ENCODE measurements around the gene GPR180. TPM values are rescaled to one million over a fixed set of nuclear protein-coding genes. Genes with fewer than 3 reads are reported as not detected.
"Not testable (repeated sequence)": the region's sequence is repeated elsewhere in the genome, so short reads cannot be mapped to it uniquely, and the experiment has no call there.

GPR180 gene
- total RNA-seq, 8 experiments from 2014 or later: 2.3 to 8.6 (median 6.5) TPM

DNA sequence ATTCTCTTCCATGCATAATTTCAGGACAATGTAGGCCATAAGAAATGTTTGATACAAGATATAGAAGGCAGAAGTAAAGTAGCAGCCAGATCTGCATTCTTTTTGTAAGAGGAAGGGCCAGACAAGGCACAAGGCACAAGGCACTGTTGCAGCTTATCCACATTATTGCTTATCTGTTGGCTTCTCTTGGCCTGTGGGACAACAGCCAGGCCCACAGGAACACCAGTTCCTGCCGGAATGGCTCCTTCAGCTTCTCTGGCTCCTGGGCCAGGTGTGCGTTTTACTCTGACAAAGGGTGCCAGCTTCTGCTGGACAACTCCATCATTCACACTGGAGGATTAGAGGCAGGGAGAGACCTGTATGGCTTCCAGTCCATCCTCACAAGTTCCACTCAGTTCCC is 29.2 kb downstream of the GPR180 start:
- no peak for ATAC-seq (replicated peaks in 6 of 8)
- Histone ChIP-seq H3K4me1 (replicated peaks in 1 of 2) (no peaks in the 10 kb centered on the region), H3K4me3 (no peak overlapping the region), H3K27ac (no peak overlapping the region)
- in situ Hi-C loops (cut with MboI; ENCODE audit: low pct_unique_long_range_greater_than_20kb in 2 of 9, low sequenced_read_pairs in 9 of 9, unreplicated experiment in 9 of 9): no loop called here
- WGBS, 10 experiments: 88 to 100% (median 100%) methylated on average over 1 of the region's 2 CpGs; no CpG with 5 or more reads in 3 of the 10 experiments

DNA sequence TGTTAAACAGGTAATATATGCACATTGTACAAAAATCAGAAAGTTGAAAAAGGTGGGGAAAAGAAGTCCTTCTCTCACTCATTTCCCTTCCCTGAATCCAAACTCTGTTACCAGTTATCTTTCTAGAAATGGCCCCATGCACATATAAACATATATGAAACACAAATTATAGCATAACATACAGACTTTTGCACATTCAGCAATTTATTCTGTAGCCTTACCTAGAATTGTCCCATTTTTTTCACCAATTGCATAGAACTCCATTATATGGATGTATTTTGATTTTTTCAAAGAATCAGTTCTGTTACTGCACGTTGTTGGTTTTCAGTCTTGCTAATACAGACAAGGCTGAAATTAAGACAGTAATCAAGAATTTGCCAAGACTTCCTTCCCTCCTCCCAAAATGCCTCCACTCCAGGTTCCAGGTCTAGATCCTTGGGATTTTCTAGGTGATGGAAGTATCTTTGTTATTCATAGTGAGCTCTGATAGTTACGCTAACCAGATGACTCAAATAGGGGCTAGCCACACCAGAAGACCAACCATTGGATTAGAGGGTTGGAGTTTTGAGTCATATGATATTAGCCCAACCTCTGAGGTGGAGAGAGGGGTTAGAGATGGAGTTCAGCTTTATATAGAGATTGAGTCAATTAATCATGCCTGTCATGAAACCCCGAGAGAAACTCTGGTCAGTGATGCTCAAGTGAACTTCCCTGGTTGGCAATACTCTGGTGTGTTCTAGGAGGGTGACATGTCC is 30.7 kb downstream of the GPR180 start:
- in situ Hi-C loops (cut with MboI; ENCODE audit: low pct_unique_long_range_greater_than_20kb in 2 of 9, low sequenced_read_pairs in 9 of 9, unreplicated experiment in 9 of 9): no loop called here
- 80 to 100% (median 90%) methylated on average over 1 to 3 of the region's 3 CpGs; no CpG with 5 or more reads in 1 of the 10 experiments for WGBS, 10 experiments

DNA sequence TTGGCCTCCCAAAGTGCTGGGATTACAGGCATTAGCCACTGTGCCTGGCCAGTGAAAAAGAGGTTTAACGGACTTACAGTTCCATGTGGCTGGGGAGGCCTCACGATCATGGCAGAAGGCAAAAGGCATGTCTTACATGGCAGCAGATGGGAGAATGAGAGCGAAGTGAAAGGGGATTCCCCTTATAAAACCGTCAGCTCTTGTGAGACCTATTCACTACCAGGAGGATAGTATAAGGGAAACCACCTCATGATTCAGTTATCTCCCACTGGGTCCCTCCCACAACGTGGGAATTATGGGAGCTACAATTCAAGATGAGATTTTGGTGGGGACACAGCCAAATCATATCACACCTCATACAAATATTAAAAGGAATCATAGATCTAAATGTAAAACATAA is 34.4 kb downstream of the GPR180 start:
- WGBS, 10 experiments: 67 to 100% (median 92%) methylated on average over 1 to 5 of the region's 5 CpGs; no CpG with 5 or more reads in 2 of the 10 experiments
- ATAC-seq (replicated peaks in 6 of 8); H3K4me1 ChIP-seq (replicated peaks in 1 of 2); in situ Hi-C loops (cut with MboI; ENCODE audit: low pct_unique_long_range_greater_than_20kb in 2 of 9, low sequenced_read_pairs in 9 of 9, unreplicated experiment in 9 of 9); H3K4me3 ChIP-seq; H3K27ac ChIP-seq: not testable (repeated sequence)

More for the DNA sequence above, 30.7 kb downstream of the GPR180 start:
- no peak overlapping the region for H3K4me3 ChIP-seq
- no peak overlapping the region for H3K27ac ChIP-seq
- no peaks in the 10 kb centered on the region for H3K4me1 ChIP-seq (replicated peaks in 1 of 2)
- no peak for ATAC-seq (replicated peaks in 6 of 8)

DNA sequence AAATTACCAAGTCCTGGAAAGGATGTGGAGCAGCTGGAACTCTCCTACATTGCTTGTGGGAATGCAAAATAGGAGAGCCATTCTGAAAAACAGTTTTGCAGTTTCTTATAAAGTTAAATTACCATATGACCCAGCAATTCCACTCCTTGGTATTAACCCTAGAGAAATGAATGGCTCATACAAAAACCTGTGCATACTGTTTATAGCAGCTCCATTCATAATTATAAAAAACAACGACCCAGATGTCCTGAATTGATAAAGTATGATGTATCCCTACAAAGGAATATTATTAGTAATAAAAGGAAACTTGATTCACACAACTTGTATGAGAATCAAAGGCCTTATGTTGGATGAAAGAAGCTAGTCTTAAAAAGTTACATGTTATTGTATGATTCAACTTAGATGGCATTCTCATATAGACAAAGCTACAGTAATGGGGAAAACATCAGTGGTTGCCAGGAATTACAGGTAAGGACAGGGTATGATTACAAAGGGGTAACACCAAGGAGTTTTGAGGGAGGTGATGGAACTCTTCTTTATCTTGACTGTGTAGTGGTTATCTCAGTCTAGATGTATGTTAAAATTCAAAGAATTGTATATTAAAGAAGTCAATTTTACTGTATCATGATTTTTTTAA is 35.4 kb downstream of the GPR180 start:
- no peak overlapping the region for H3K4me3 ChIP-seq
- in situ Hi-C loops (cut with MboI; ENCODE audit: low pct_unique_long_range_greater_than_20kb in 2 of 9, low sequenced_read_pairs in 9 of 9, unreplicated experiment in 9 of 9): no loop called here
- peaks cover 0 to 5% of the 10 kb centered on the region in 2 donors for H3K4me1 ChIP-seq (replicated peaks in 1 of 2)
- WGBS, 10 experiments: 71 to 100% (median 88%) methylated on average over 1 of the region's 1 CpG; no CpG with 5 or more reads in 1 of the 10 experiments
- H3K27ac ChIP-seq: no peak overlapping the region
- ATAC-seq (replicated peaks in 6 of 8): no peak

DNA sequence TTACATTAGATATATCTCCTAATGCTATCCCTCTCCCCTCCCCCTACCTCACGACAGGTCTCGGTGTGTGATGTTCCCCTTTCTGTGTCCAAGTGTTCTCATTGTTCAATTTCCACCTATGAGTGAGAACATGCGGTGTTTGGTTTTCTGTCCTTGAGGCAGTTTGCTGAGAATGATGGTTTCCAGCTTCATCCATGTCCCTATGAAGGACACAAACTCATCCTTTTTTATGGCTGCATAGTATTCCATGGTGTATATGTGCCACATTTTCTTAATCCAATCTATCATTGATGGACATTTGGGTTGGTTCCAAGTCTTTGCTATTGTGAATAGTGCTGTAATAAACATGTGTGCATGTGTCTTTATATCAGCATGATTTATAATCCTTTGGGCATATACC is 36.0 kb downstream of the GPR180 start:
- in situ Hi-C loops (cut with MboI; ENCODE audit: low pct_unique_long_range_greater_than_20kb in 2 of 9, low sequenced_read_pairs in 9 of 9, unreplicated experiment in 9 of 9); ATAC-seq (replicated peaks in 6 of 8); H3K4me1 ChIP-seq (replicated peaks in 1 of 2); H3K4me3 ChIP-seq; H3K27ac ChIP-seq: not testable (repeated sequence)
- whole genome bisulfite sequencing, 10 experiments: 100% methylated on average over 1 to 2 of the region's 3 CpGs; no CpG with 5 or more reads in 5 of the 10 experiments

DNA sequence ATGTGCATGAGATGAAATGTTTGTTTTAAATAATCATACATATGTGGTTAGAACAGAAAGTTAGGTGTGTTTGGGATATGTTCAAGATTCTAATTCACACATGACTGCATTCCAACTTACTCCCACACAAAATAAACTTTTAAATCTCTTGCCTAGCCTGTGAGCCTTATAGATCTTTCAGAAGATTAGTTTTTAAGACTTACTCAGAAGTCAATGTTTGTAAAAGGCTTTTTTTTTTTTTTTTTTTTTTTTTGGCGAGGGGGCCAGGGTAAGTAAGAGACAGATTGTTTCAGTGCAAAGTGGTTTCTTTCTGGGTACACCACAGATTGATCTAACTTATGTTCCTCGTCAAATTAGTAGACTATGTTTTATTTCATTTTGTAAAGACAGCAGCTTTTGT is 39.1 kb downstream of the GPR180 start:
- Histone ChIP-seq H3K27ac (no peak overlapping the region), H3K4me1 (replicated peaks in 1 of 2) (peaks cover 0 to 5% of the 10 kb centered on the region in 2 donors), H3K4me3 (no peak overlapping the region)
- in situ Hi-C loops (cut with MboI; ENCODE audit: low pct_unique_long_range_greater_than_20kb in 2 of 9, low sequenced_read_pairs in 9 of 9, unreplicated experiment in 9 of 9): no loop called here
- ATAC-seq (replicated peaks in 6 of 8): peak in 1 of 8 experiments; percentile 12
- WGBS, 10 experiments: 23 to 100% (median 84%) methylated on average over 1 to 2 of the region's 2 CpGs

DNA sequence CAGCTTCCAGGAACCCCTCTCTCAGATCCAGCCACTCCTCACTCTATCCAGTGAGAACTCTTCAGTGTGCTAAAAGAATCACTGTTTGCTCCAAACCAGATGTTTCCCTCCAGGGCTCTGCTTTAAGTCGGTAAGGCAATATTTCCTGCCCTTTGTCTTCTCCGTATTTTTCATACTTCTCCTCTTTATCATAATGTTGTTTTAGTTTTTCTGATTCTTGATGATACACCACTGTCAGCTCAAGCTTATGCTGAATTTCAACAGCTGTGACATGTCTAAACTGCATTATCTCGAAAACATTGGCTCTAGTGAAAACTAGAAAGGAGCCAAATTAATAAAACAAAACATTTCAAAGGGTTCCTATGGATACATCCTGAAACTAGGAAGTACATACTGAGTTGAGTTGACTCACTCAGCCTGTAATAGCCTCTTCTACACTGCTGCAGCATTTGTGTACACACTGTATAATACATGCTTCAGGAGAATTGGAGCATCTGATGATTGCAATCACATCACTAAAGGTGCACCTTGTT is 39.8 kb downstream of the GPR180 start:
- H3K4me3 ChIP-seq: no peak overlapping the region
- H3K27ac ChIP-seq: no peak overlapping the region
- ATAC-seq (replicated peaks in 6 of 8): peak; percentile 40 to 99 (median 92)
- H3K4me1 ChIP-seq (replicated peaks in 1 of 2): peaks cover 0 to 5% of the 10 kb centered on the region in 2 donors
- in situ Hi-C loops (cut with MboI; ENCODE audit: low pct_unique_long_range_greater_than_20kb in 2 of 9, low sequenced_read_pairs in 9 of 9, unreplicated experiment in 9 of 9): no loop called here
- WGBS, 10 experiments: 0 to 68% (median 37%) methylated on average over 2 to 3 of the region's 3 CpGs; no CpG with 5 or more reads in 1 of the 10 experiments

DNA sequence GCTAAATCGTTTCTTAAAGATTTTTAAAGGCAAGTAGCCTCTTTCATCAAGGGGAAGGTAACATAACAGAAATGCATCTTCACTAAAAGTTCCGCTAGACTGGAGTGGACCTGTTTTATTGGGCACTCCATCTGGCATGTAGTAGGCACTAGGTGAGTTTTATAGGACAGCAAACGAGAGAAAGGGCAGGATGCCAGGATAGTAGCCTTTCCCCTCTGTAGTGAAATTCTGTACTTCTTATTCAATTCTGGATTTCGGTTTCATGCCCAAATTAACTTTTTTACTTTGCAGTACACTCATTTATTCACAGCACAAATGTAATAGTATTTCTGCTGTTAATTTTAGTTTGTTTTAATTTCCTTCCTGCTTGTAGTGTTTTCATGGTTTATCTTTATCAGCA is 45.2 kb downstream of the GPR180 start:
- no peak for ATAC-seq (replicated peaks in 6 of 8)
- in situ Hi-C loops (cut with MboI; ENCODE audit: low pct_unique_long_range_greater_than_20kb in 2 of 9, low sequenced_read_pairs in 9 of 9, unreplicated experiment in 9 of 9): no loop called here
- no peaks in the 10 kb centered on the region for H3K4me1 ChIP-seq (replicated peaks in 1 of 2)
- no peak overlapping the region for H3K4me3 ChIP-seq
- 44 to 100% (median 84%) methylated on average over 1 to 4 of the region's 4 CpGs for WGBS, 10 experiments
- no peak overlapping the region for H3K27ac ChIP-seq

DNA sequence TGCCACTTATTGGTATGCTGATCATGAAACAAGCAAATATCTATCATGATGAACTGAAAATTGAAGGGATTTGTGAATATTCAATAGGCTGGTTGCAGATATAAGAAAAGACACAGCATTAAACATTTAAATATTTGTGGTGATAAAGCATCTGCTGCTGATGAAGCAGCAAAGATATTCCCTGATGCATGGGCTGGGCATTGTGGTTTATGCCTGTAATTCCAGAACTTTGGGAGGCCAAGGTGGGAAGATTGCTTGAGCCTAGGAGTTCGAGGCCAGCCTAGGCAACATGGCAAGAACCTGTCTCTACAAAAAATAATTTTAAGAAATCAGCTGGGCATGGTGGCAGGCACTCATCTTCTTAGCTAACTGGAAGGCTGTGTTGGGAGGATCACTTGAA is 54.5 kb downstream of the GPR180 start:
- ATAC-seq (replicated peaks in 6 of 8): no peak
- peaks cover 1 to 3% of the 10 kb centered on the region in 2 donors for H3K4me1 ChIP-seq (replicated peaks in 1 of 2)
- 33 to 100% (median 86%) methylated on average over 1 of the region's 1 CpG; no CpG with 5 or more reads in 5 of the 10 experiments for WGBS, 10 experiments
- no peak overlapping the region for H3K4me3 ChIP-seq
- in situ Hi-C loops (cut with MboI; ENCODE audit: low pct_unique_long_range_greater_than_20kb in 2 of 9, low sequenced_read_pairs in 9 of 9, unreplicated experiment in 9 of 9): loop anchor here in 1 of 9 experiments (25.0 kb wide), 1 partner anchor 106 kb away; no protein-coding TSS in a partner anchor
- H3K27ac ChIP-seq: no peak overlapping the region

DNA sequence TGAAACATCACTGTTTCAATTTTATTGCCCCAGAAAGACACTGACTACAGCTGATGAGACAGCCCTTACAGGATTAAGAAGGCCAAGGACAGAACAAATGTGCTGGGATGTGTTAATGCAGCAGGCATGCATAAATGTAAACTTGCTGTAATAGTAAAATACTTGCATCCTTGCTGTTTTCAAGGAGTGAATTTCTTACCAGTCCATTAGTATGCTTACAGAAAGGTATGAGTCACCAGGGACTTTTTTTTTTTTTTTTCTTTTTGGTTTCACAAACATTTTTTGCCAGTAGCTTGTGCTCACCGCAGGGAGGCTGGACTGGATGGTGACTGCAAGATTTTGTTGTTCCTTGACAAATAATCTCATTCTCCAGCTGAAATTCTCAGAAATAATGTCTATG is 55.1 kb downstream of the GPR180 start:
- Histone ChIP-seq H3K4me3 (no peak overlapping the region), H3K4me1 (replicated peaks in 1 of 2) (peaks cover 7 to 9% of the 10 kb centered on the region in 2 donors), H3K27ac (no peak overlapping the region)
- in situ Hi-C loops (cut with MboI; ENCODE audit: low pct_unique_long_range_greater_than_20kb in 2 of 9, low sequenced_read_pairs in 9 of 9, unreplicated experiment in 9 of 9): loop anchor here in 1 of 9 experiments (25.0 kb wide), 1 partner anchor 106 kb away; no protein-coding TSS in a partner anchor
- WGBS, 10 experiments: 0 to 100% (median 87%) methylated on average over 1 of the region's 1 CpG; no CpG with 5 or more reads in 2 of the 10 experiments
- peak; percentile 73 to 99 (median 90) for ATAC-seq (replicated peaks in 6 of 8)

DNA sequence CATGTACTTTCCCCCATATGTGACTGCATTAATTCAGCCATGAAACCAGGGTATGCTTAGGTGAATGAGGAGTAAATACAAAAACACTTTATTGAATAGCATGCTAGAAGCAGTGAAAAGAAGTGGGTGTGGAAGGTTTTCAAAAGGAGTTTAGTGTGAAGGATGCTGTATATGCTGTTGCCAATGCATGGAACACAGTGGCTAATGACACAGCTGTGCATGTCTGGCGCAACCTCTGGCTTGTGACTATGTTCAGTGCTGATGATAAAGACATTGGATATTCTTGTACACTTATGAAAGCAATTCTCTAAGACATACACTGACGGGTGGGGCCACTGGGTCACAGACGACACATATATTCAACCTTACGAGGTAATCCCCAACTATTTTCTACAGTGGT is 55.5 kb downstream of the GPR180 start:
- peak in 7 of 8 experiments; percentile 25 to 68 (median 33) for ATAC-seq (replicated peaks in 6 of 8)
- 6 to 100% (median 84%) methylated on average over 1 to 4 of the region's 4 CpGs; no CpG with 5 or more reads in 2 of the 10 experiments for WGBS, 10 experiments
- Histone ChIP-seq H3K4me3 (no peak overlapping the region), H3K4me1 (replicated peaks in 1 of 2) (peaks cover 11% of the 10 kb centered on the region in 2 donors), H3K27ac (no peak overlapping the region)
- in situ Hi-C loops (cut with MboI; ENCODE audit: low pct_unique_long_range_greater_than_20kb in 2 of 9, low sequenced_read_pairs in 9 of 9, unreplicated experiment in 9 of 9): loop anchor here in 1 of 9 experiments (25.0 kb wide), 1 partner anchor 105 kb away; no protein-coding TSS in a partner anchor

DNA sequence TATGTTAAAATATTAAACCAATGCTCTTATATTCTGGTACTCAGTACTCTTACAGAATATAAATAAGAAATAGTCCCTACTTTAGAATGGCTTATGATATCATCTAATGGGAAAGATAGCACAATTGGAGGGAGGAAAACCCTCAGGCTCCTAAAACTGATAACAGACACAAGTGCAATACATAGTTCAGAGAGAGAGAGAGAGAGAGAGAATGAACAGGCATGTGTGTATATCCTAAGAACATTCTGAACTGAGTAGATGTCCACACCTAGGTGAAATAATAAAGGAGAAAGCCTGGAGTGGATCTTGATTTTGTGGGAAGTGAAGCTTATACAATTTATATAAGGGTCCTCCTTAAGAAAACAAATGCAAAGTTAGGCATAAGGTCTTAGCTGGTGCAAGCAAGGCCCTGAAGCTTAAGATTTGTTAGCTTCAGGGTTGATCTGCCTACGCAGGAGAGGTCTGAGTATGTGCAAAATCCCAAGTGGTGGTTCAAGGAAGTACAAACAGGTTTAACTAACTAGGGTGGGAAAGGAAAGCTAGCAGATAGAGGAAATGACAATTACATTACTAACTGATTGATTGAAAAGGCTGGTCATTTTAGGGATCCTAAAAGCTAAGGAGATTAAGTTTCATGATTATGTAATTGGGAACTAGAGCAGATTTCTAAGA is 57.4 kb downstream of the GPR180 start:
- Histone ChIP-seq H3K4me3 (no peak overlapping the region), H3K4me1 (replicated peaks in 1 of 2) (peaks cover 24 to 29% of the 10 kb centered on the region in 2 donors), H3K27ac (no peak overlapping the region)
- peak in 1 of 8 experiments; percentile 14 for ATAC-seq (replicated peaks in 6 of 8)
- 0 to 100% (median 100%) methylated on average over 1 of the region's 1 CpG; no CpG with 5 or more reads in 2 of the 10 experiments for WGBS, 10 experiments
- in situ Hi-C loops (cut with MboI; ENCODE audit: low pct_unique_long_range_greater_than_20kb in 2 of 9, low sequenced_read_pairs in 9 of 9, unreplicated experiment in 9 of 9): loop anchor here in 1 of 9 experiments (25.0 kb wide), 1 partner anchor 103 kb away; no protein-coding TSS in a partner anchor
